CD4-positive, alpha-beta T cell (primary cell): ENCODE measurements around the gene CDH13. TPM values are rescaled to one million over a fixed set of nuclear protein-coding genes. Genes with fewer than 3 reads are reported as not detected.

ENCODE experiments used
- ATAC-seq: fragments of 200-7000 bp; cut with Tn5 transposase; one replicate; pipeline ENCODE4 v1.10.0; 2022; ENCODE audit warnings: mild to moderate bottlenecking; ENCODE audit not compliant: poor library complexity
- CTCF ChIA-PET: fragments of 350-600 bp; sonication (Branson Sonifier 250); formaldehyde crosslinking; loops from one replicate; lab custom pipeline; 2021; ENCODE audit warnings: antibody characterized with exemption, inconsistent platforms; lab: Charles Lee
- POLR2A ChIA-PET: fragments of 350-600 bp; sonication (Branson Sonifier 250); formaldehyde crosslinking; loops from one replicate; lab custom pipeline; 2021; ENCODE audit warnings: antibody characterized with exemption, inconsistent platforms; lab: Charles Lee
- DNase-seq, 14 experiments: peaks; one replicate each; pipeline ENCODE4 v3.0.0-alpha.2; 2013 to 2020; ENCODE audit warnings: mixed read lengths in 2 of 14
- H3K27ac ChIP-seq, 2 donors: one replicate each; pipeline versions ENCODE4 v1.5.1 to v1.7.0; 2013; ENCODE audit warnings: low read length in 2 of 2, low read depth in 1 of 2, mild to moderate bottlenecking in 1 of 2
- H3K27me3 ChIP-seq, 2 experiments: 1 replicate in 1 of 2; 2 replicates in 1 of 2; pipeline versions ENCODE4 v1.6.1 to v1.7.0; 2013; ENCODE audit warnings: low read length in 2 of 2, control low read depth in 1 of 2, mild to moderate bottlenecking in 1 of 2, moderate library complexity in 1 of 2; ENCODE audit not compliant: insufficient read depth in 2 of 2, control insufficient read depth in 1 of 2
- H3K36me3 ChIP-seq: one replicate; pipeline ENCODE4 v1.6.1; 2013; ENCODE audit warnings: low read length, control low read depth; ENCODE audit not compliant: insufficient read depth
- H3K4me1 ChIP-seq: one replicate; pipeline ENCODE4 v1.6.1; 2013; ENCODE audit warnings: low read length, control low read depth; ENCODE audit not compliant: insufficient read depth
- H3K4me3 ChIP-seq: one replicate; pipeline ENCODE4 v1.5.1; 2013; ENCODE audit warnings: mild to moderate bottlenecking, low read length, moderate library complexity
- H3K9me3 ChIP-seq, 2 experiments: 1 replicate in 1 of 2; 2 replicates in 1 of 2; pipeline versions ENCODE4 v1.6.1 to v1.7.0; 2013; ENCODE audit warnings: low read length in 2 of 2, mild to moderate bottlenecking in 2 of 2, control low read depth in 1 of 2, moderate library complexity in 1 of 2; ENCODE audit not compliant: control insufficient read depth in 1 of 2, insufficient read depth in 1 of 2
- H3K27ac Mint-ChIP-seq: one replicate; pipeline ENCODE4 v1.8.0; 2020; ENCODE audit warnings: mixed read lengths
- H3K27me3 Mint-ChIP-seq: one replicate; pipeline ENCODE4 v1.8.0; 2021; ENCODE audit warnings: mixed read lengths
- H3K36me3 Mint-ChIP-seq: one replicate; pipeline ENCODE4 v1.8.0; 2021; ENCODE audit warnings: low read depth, mixed read lengths
- H3K4me1 Mint-ChIP-seq: one replicate; pipeline ENCODE4 v1.8.0; 2021; ENCODE audit warnings: low read depth, mixed read lengths
- H3K4me3 Mint-ChIP-seq: one replicate; pipeline ENCODE4 v1.8.0; 2020; ENCODE audit warnings: mild to moderate bottlenecking, mixed read lengths
- H3K9me3 Mint-ChIP-seq: one replicate; pipeline ENCODE4 v1.8.0; 2020; ENCODE audit warnings: mixed read lengths
- intact Hi-C, 2 experiments: fragments of 100-400 bp; cut with DNase I in 1 of 2; cut with micrococcal nuclease in 1 of 2; formaldehyde crosslinking; loops; one replicate each; pipeline versions ENCODE4 v1.15.1 to v1.9.0; 2023 to 2025; cut with DNase I, micrococcal nuclease
- total RNA-seq, 174 experiments: library from RNA in 2 of 174; stranded (reverse) in 2 of 174; gene quantifications; one replicate each; pipeline ENCODE4 v1.2.3 and lab custom pipeline; 2021 to 2026
- TF ChIP-seq, protein P1 (sequence below): fragments of 200-600 bp; IDR thresholded peaks from one replicate; pipeline ENCODE4 v1.8.0; 2022; ENCODE audit warnings: antibody characterized with exemption, mild to moderate bottlenecking

Gene CDH13
- total RNA-seq, 2 experiments from 2014 or later: not detected

DNA sequence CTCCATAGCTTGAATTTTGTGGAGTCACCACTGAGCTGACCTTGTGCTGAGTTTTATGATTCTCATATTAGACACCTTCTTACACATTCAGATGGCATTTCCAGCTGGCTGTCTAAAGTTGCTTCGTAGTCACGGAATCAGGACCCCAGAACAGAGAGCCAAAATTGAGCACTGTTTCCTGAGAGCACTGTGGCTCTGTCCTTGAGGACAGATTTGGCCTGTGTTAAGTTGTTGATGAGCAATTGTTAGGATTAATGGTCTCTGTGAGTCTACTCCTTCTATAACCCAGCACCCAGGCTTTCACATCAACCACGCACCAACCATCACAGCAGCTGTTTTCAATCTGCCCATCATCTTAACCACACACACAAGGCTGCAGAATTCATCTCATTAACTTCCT is 903.5 kb downstream of the CDH13 start:
- H3K4me1 ChIP-seq: no peaks in the 10 kb centered on the region
- Mint-ChIP-seq H3K36me3 (no peaks in the 10 kb centered on the region), H3K4me1 (no peaks in the 10 kb centered on the region), H3K27me3 (no peaks in the 10 kb centered on the region), H3K4me3 (no peak overlapping the region), H3K9me3 (peaks cover 2% of the 10 kb centered on the region), H3K27ac (no peak overlapping the region)
- peaks cover 0 to 16% of the 10 kb centered on the region in 2 experiments for H3K9me3 ChIP-seq
- H3K27ac ChIP-seq: no peak overlapping the region
- intact Hi-C loops: no loop called here
- DNase-seq (no peak), ATAC-seq (no peak)
- no peak overlapping the region for H3K4me3 ChIP-seq
- no peaks in the 10 kb centered on the region for H3K27me3 ChIP-seq
- no peaks in the 10 kb centered on the region for H3K36me3 ChIP-seq
- ChIA-PET POLR2A (no interaction called here), CTCF (no interaction called here)
- TF ChIP-seq, protein P1, sequence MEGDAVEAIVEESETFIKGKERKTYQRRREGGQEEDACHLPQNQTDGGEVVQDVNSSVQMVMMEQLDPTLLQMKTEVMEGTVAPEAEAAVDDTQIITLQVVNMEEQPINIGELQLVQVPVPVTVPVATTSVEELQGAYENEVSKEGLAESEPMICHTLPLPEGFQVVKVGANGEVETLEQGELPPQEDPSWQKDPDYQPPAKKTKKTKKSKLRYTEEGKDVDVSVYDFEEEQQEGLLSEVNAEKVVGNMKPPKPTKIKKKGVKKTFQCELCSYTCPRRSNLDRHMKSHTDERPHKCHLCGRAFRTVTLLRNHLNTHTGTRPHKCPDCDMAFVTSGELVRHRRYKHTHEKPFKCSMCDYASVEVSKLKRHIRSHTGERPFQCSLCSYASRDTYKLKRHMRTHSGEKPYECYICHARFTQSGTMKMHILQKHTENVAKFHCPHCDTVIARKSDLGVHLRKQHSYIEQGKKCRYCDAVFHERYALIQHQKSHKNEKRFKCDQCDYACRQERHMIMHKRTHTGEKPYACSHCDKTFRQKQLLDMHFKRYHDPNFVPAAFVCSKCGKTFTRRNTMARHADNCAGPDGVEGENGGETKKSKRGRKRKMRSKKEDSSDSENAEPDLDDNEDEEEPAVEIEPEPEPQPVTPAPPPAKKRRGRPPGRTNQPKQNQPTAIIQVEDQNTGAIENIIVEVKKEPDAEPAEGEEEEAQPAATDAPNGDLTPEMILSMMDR: no peak

DNA sequence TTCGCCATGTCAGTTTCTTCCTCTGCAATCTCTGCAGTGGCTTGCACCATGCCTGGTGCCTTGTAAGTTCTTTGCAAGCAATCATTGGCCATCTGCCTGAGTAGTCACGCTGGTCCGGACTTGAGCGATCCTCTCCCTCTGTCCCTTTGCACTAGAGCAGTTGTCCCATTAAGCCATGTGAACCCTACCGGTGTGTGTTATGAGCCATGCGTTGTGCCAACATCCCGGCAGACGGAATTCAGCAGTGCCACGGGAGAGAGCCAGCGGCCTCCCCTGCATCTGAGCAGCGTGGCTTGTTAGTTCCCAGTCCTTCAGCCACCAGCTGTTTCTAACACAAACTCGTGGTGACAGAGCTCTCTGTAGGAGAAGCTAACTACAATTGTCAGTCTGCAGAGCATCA is 905.9 kb downstream of the CDH13 start:
- Histone ChIP-seq H3K9me3 (peaks cover 0 to 7% of the 10 kb centered on the region in 2 experiments), H3K4me3 (no peak overlapping the region), H3K4me1 (no peaks in the 10 kb centered on the region), H3K36me3 (no peaks in the 10 kb centered on the region), H3K27ac (no peak overlapping the region), H3K27me3 (no peaks in the 10 kb centered on the region)
- CTCF ChIA-PET: no interaction called here
- H3K27ac Mint-ChIP-seq: no peak overlapping the region
- H3K36me3 Mint-ChIP-seq: no peaks in the 10 kb centered on the region
- ATAC-seq: no peak
- intact Hi-C loops: no loop called here
- H3K4me3 Mint-ChIP-seq: no peak overlapping the region
- H3K9me3 Mint-ChIP-seq: peaks cover 5% of the 10 kb centered on the region
- DNase-seq: no peak
- POLR2A ChIA-PET: no interaction called here
- H3K4me1 Mint-ChIP-seq: no peaks in the 10 kb centered on the region
- TF ChIP-seq, protein P1: no peak
- no peaks in the 10 kb centered on the region for H3K27me3 Mint-ChIP-seq

DNA sequence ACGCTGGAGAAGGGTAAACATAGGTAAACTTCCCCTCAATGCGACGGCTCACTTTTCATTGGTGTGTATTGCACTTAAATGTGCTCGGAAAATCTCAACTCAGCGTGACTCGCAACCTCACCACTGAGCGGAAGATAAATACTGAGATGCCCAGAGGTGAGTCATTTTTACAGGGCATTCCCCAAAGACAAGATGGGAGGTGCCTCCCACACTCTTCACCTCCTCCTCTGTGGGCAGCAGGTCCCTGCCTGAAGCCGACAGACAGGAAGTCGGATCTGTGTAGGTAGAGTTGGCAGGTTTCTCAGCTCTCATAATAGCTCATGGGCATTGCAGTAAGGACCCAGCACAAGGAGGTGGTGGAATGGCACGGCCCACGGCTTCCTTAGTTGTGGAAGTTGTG is 906.4 kb downstream of the CDH13 start:
- H3K9me3 Mint-ChIP-seq: peaks cover 5% of the 10 kb centered on the region
- no peaks in the 10 kb centered on the region for H3K4me1 Mint-ChIP-seq
- H3K27me3 Mint-ChIP-seq: no peaks in the 10 kb centered on the region
- H3K27ac Mint-ChIP-seq: no peak overlapping the region
- H3K9me3 ChIP-seq: peaks cover 0 to 7% of the 10 kb centered on the region in 2 experiments
- DNase-seq: no peak
- TF ChIP-seq, protein P1: no peak
- no peaks in the 10 kb centered on the region for H3K27me3 ChIP-seq
- no peak for ATAC-seq
- H3K36me3 ChIP-seq: no peaks in the 10 kb centered on the region
- H3K36me3 Mint-ChIP-seq: no peaks in the 10 kb centered on the region
- ChIA-PET POLR2A (no interaction called here), CTCF (no interaction called here)
- no peaks in the 10 kb centered on the region for H3K4me1 ChIP-seq
- H3K27ac ChIP-seq: no peak overlapping the region
- no peak overlapping the region for H3K4me3 Mint-ChIP-seq
- H3K4me3 ChIP-seq: no peak overlapping the region
- intact Hi-C loops: no loop called here
